Stimulated activated CD4-positive, alpha-beta T cell treated with anti-CD3 and anti-CD28 coated beads, Interleukin-2, amount 100 ng/mL, for 48 hours (primary cell): ENCODE measurements around the gene CANT1.
"Not testable (repeated sequence)": the region's sequence is repeated elsewhere in the genome, so short reads cannot be mapped to it uniquely, and the experiment has no call there.

ENCODE experiments used
- DNase-seq, 2 donors: peaks; one replicate each; pipeline ENCODE4 v3.0.0-alpha.2; 2020

Gene CANT1

DNA sequence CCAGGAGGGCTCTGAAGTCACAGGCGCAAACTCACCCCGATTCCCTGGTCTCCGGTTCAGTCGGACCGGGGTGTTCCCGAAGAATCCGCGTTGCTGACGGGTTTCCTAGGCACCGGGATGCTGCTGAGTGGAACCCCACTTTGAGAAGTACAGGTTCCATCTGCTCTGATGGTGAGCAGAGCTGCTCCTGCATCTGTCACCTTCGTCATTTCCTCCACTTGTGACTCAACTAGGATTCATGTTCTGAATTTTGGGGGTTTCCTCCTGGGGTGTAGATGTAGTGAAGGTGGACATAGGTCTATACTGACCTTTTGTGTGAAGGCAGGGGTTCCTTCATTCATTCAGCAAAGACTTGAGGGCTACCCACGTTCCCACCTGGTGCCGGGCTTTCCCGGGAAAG lies 54.9 kb downstream of the CANT1 start:
- DNase-seq, result no peak

DNA sequence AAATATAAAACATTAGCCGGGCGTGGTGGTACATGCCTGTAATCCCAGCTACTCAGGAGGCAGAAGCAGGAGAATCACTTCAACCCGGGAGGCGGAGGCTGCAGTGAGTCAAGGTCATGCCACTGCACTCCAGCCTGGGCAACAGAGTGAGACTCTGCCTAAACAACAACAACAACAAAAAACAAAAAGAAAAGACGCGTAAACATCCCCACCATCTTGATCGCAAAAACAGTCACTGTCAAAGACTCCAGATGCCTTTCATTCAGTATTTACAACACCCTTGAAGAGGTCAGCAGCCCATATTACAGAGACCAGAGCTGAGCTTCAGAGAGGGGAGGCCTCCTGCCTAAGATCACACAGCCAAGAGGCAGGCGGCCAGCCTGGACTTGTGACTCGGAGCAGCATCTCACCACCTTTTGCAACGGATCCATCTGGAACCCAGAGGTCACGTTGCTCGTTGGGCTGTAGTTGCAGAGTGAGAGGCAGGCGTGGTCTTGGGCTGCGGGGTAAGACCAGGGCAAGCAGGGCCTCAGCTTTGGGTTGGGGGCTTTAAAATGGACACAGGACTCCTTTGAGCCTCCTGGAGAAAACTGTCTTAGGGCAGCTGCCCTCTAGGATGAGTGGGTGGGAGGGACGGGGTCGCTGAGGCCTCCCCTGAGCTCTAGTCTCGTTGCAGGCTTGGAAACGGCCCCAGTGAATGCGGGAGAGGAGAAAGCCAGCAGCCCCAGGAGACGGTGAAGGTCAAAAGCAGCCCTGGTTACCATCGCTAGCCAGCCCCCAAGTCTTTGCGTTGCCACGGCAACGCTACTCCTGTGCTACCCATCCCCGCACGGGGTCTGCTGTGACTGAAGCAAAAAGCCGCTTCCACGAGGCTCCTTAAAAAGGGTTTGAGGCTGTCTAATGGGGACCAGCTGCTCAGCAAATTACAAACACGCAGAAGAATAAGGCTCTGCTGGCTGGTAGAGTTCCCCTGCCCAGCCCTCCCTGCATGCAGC lies 55.9 kb downstream of the CANT1 start:
- no peak for DNase-seq

DNA sequence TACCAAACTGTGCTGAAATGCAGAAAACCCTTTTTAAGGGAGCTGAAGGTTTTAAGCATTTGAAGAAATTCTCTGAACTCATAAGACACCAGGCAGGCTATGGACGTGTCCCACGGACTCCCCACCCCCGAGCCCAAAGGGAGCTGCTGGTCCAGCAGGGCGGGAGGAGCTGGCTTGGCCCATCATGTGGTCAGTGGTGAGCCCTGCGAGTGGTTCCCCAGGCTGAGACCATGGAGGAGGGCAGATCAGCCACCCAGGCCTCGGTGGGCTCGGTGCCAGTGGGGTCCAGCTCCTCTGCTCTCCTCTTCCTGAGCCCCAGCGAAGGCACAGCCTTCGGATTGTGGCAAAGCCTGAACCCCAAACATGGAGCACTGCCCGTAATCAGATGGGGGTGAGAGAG lies 56.9 kb downstream of the CANT1 start:
- no peak for DNase-seq

DNA sequence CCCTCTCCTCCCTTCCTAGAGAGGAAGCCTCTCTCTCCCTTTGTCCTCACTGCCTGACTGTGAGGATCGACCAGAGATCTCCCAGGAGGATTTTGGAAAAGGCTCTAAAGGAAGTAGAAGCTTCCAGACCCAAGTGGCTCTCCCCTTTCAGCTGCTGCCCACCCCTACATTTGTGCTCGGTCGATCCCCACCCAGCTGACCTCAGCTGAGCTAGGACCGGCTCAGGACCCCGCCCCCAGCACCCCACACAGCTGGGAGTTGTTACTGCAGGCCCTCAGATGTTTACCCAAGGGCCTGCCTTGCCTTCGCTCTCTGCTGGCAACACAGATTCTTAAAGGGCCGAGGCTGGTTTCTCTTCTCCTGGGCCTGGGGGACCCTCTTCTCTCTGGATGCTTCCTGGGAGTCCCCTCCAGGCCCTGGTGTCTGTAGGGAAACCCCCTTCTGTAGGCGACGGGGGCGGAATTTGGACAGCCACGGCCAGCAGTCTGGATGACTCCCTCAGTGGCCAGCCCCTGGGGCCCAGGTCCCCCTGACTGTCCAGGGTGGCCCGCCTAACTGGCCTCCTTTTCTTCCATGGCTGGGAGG lies 57.5 kb downstream of the CANT1 start:
- DNase-seq, result no peak

DNA sequence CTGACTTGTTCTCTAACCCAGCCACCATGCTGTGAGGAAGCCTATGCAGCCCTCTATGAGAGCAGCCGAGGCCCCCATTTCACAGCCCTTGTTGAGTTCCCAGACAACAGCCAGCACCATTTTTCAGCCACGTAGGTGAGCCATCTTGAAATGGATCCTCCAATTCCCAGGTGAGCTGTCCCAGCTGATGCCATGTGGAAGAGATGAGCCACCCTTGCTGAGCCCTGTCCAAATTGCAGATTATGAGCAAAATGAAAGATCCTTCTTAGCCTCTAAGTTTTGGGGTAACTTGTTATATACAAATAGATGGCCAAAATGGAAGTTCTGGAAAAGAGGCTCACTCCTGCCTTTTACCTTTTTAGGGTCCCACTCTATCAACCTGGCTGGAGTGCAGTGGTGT lies 58.7 kb downstream of the CANT1 start:
- no peak for DNase-seq

DNA sequence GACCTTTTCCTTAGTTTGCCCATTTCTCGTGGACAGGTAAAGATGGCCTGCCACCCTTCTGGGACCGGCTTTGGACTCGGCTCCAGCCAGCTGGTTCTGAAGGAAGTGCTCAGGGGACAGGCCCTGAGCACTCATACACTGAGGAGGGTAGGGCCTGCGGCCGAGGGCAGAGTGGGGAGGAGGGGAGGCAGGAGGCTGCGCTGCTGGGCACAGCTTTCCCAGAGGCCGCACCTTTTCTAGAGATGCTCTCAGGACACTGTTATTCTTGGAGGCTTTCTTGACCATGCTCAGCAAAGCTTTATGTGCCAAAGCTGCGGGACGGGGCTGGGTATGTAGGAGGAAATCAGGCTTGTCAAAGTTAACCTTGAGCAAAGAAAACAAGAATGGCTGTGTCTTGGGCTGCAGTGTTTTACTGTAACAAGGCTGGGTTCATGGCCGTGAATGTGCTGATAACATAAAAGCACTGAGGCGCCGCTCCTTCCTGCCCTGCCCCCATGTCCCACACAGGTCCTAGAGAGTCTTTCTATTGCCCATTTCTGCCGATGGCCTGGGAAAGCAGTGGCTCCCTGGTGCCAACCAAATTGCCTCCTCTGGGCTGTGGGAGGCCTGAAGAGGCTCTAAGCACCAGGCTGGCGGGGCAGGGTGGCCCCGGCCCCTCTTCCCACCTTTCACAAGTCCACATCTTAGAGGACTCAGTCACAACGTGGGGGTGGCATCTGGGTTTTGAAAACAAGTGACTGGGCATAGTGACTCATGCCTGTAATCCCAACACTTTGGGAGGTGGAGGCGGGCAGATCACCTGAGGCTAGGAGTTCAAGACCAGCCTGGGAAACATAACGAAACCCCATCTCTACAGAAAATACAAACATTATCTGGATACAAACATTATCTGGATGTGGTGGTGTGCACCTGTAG lies 62.1 kb downstream of the CANT1 start:
- no peak for DNase-seq

DNA sequence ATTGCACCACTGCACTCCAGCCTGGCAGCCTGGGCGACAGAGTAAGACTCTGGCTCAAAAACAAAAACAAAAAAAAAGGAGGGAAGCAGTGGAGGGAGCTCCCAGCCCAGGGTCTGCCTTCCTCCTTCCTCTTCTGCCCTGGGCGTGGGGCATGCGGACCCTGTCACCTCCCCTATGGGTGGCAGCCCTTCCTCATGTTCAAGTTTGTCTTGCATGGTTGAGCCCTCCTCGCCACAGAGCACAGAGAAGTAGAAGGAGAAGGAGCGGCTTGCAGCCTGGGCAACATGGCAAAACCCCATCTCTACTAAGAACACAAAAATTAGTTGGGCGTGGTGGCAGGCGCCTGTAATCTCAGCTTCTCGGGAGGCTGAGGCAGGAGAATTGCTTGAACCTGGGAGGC lies 62.9 kb downstream of the CANT1 start:
- no peak for DNase-seq

DNA sequence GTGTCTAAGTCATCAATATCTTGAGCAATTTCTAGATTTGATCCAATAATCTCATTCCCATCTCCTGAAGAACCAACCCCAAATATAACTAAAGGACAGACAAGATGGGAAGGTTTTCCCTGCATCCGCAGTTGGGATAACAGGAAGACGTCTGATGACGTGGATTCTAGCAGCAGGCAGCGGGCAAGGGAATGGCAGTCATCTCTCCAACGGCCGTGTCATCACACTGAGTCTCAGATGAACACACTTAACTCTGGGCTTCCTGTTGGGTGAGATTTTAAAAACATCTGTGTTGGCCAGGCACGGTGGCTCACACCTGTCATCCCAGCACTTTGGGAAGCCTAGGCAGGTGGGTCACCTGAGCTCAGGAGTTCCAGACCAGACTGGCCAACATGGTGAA lies 63.4 kb downstream of the CANT1 start:
- DNase-seq, result no peak

DNA sequence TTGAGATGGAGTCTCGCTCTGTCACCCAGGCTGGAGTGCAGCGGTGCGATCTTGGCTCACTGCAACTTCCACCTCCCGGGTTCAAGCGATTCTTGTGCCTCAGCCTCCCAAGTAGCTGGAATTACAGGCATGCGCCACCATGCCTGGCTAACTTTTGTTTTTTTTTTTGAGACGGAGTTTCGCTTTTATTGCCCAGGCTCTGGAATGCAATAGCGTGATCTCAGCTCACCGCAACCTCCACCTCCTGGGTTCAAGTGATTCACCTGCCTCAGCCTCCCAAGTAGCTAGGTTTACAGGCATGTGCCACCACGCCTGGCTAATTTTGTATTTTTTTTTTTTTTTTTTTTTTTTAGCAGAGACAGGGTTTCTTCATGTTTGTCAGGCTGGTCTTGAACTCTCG lies 64.1 kb downstream of the CANT1 start:
- DNase-seq, result not testable (repeated sequence)

DNA sequence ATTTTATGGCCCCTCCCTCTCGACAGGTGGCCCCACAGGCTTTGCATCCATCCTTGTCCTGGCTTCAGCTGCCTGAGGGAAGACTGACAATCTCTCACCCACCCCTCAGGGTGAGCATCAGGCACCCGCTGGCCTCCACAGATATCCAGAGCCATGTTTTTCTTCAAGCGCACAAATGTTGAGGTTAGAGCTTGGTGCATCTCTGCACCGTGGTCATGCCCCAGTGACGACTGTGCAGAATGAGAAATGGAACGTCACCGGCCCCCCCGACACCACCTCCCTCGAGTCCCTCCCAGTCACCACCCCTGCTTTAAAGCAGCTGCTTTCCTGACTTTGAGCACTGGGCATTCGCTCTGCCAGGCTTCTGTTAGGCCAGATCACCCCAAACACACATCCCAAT lies 64.6 kb downstream of the CANT1 start:
- DNase-seq, result no peak

DNA sequence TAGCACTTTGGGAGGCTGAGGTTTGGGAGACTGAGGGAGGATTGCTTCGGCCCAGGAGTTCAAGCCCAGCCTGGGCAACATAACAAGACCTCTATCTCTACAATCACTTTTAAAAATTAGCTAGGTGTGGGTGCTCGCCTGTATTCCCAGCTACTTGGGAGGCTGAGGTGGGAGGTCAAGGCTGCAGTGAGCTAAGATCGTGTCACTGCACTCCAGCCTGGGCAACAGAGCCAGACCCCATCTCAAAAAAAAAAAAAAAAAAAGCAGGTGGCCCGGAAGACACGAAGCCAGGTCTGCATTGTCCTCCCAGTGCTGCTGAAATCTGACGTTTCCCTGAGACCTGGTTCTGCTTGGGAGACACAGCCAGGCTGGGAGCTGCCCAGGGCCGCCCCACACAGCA lies 65.5 kb downstream of the CANT1 start:
- no peak for DNase-seq
